HepG2 (cell line): ENCODE results near the gene RBBP8NL. TPM values are rescaled to one million over a fixed set of nuclear protein-coding genes. Genes with fewer than 3 reads are reported as not detected.

Experiments
- DZIP1 ChIP-seq: sonication (generic); formaldehyde crosslinking; IDR thresholded peaks from 2 replicates; pipeline ENCODE4 v1.5.0; 2020; ENCODE audit warnings: mild to moderate bottlenecking, missing genetic modification reagents
- ELF3 ChIP-seq: IDR thresholded peaks from 2 replicates; pipeline ENCODE4 v1.6.1; 2016; ENCODE audit warnings: missing genetic modification reagents, missing compliant biosample characterization
- FOSL1 ChIP-seq: sonication (generic); formaldehyde crosslinking; IDR thresholded peaks from 2 replicates; pipeline ENCODE4 v1.9.0; 2021; ENCODE audit warnings: missing genetic modification reagents, borderline replicate concordance
- GLI4 ChIP-seq: sonication (generic); formaldehyde crosslinking; IDR thresholded peaks from 2 replicates; pipeline ENCODE4 v1.5.1; 2020; ENCODE audit warnings: missing genetic modification reagents, mild to moderate bottlenecking, moderate library complexity, borderline replicate concordance
- HNF4G ChIP-seq, 2 experiments: sonication (generic) in 1 of 2; formaldehyde crosslinking in 1 of 2; IDR thresholded peaks; 2 replicates each; pipeline versions ENCODE4 v1.4.0 to v1.6.1; 2011 to 2020; ENCODE audit warnings: borderline replicate concordance in 2 of 2, low read depth in 2 of 2, mild to moderate bottlenecking in 2 of 2, low read length in 1 of 2, missing genetic modification reagents in 1 of 2, moderate library complexity in 1 of 2
- ISX ChIP-seq: sonication (generic); formaldehyde crosslinking; conservative IDR thresholded peaks from 2 replicates; pipeline ENCODE4 v1.5.0; 2020; ENCODE audit warnings: missing genetic modification reagents
- MTF2 ChIP-seq: sonication (generic); formaldehyde crosslinking; IDR thresholded peaks from 2 replicates; pipeline ENCODE4 v1.5.0; 2020; ENCODE audit warnings: missing genetic modification reagents, borderline replicate concordance
- NR1H2 ChIP-seq: sonication (generic); formaldehyde crosslinking; IDR thresholded peaks from 2 replicates; pipeline ENCODE4 v1.8.1; 2022; ENCODE audit warnings: low read depth, missing genetic modification reagents, borderline replicate concordance
- NRL ChIP-seq: sonication (generic); formaldehyde crosslinking; IDR thresholded peaks from 2 replicates; pipeline ENCODE4 v1.5.0; 2020; ENCODE audit warnings: missing genetic modification reagents, mild to moderate bottlenecking, moderate library complexity, borderline replicate concordance
- RFXANK ChIP-seq: IDR thresholded peaks from 2 replicates; pipeline ENCODE4 v1.6.1; 2016
- THYN1 ChIP-seq: sonication (generic); formaldehyde crosslinking; IDR thresholded peaks from 2 replicates; pipeline ENCODE4 v1.8.1; 2023; ENCODE audit warnings: low read depth, mild to moderate bottlenecking, moderate library complexity, missing genetic modification reagents, borderline replicate concordance
- TRAFD1 ChIP-seq: sonication (generic); formaldehyde crosslinking; IDR thresholded peaks from 2 replicates; pipeline ENCODE4 v1.5.1; 2020; ENCODE audit warnings: missing genetic modification reagents, mild to moderate bottlenecking, borderline replicate concordance
- ZBTB44 ChIP-seq: sonication (generic); formaldehyde crosslinking; IDR thresholded peaks from 2 replicates; pipeline ENCODE4 v1.4.0; 2020; ENCODE audit warnings: missing genetic modification reagents
- ZBTB49 ChIP-seq: sonication (generic); formaldehyde crosslinking; IDR thresholded peaks from 2 replicates; pipeline ENCODE4 v1.4.0; 2020; ENCODE audit warnings: missing genetic modification reagents, borderline replicate concordance
- ZMYM4 ChIP-seq: sonication (generic); formaldehyde crosslinking; IDR thresholded peaks from 2 replicates; pipeline ENCODE4 v1.8.1; 2023; ENCODE audit warnings: mild to moderate bottlenecking, missing genetic modification reagents
- ZNF567 ChIP-seq: sonication (generic); formaldehyde crosslinking; IDR thresholded peaks from 2 replicates; pipeline ENCODE4 v1.8.1; 2023; ENCODE audit warnings: mild to moderate bottlenecking, missing genetic modification reagents, borderline replicate concordance
- ZNF713 ChIP-seq: sonication (generic); formaldehyde crosslinking; IDR thresholded peaks from 2 replicates; pipeline ENCODE4 v1.4.0; 2020; ENCODE audit warnings: mild to moderate bottlenecking, missing genetic modification reagents
- polyA plus RNA-seq, 8 experiments: library from polyadenylated mRNA; depleted of rRNA in 3 of 8; stranded (reverse) in 7 of 8; unstranded in 1 of 8; fragments of >200 nt; fragmentation: Illumina TruSeq in 4 of 8; extraction: Trizol in 4 of 8; gene quantifications; 2 replicates each; pipeline versions ENCODE4 v1.2.1 to v1.2.3, GENCODE V29; 2011 to 2016; ENCODE audit warnings: low read depth in 4 of 8, missing spikeins in 1 of 8, mixed read lengths in 1 of 8; ENCODE audit not compliant: insufficient read depth in 1 of 8
- total RNA-seq, 5 experiments: library from RNA; depleted of rRNA; stranded (reverse); fragments of >200 nt; fragmentation: Illumina TruSeq; extraction: Trizol; gene quantifications; 2 replicates each; pipeline ENCODE4 v1.2.3, GENCODE V29; 2016; ENCODE audit warnings: low read depth in 1 of 5
- TF ChIP-seq, protein P1 (sequence below): IDR thresholded peaks from 2 replicates; pipeline ENCODE4 v1.6.1; 2012; ENCODE audit warnings: inconsistent platforms

RBBP8NL gene
- total and polyA plus RNA-seq, 2 of the 13 experiments (the other 11 are each of a cell fraction or from before 2014, with no cell fraction given), result 0.69 to 0.86 TPM

DNA sequence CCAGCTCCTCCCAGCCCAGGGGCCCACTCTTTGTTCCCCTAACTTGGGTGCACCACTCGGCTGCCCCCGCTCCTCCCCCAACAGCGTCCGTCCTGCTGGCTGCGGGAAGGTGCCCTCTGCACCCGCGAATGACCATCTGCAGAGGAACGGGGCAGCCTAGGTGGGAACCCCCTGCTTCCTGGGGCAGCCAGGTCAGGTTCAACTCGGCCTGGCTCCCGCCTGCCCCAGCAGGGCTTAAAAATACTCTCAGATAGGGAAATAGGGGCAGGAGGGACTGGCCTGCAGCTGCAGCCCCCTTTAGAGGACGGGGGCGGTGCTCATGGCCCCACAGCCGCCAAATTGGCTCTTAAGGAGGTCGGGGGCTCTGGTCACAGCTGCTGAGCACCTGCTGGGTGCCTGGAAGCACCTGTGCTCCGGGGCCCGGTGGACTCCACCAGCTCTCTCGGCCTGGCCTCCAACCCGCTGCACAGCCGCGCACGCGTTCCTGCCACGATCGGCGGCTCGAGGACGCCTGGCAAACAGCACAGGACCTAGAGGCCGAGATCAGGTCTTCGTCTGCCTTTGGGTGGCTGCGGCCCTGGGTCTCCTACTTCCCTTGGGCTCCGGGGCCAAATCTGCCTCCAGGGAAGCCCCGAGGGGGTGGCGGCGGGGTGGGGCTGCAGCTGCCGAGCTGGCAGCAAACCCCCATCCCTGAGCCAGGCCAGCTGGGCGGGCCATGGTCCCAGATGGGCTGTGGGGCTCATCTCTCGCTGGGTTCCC lies 59.5 kb downstream of the RBBP8NL start (continued):
- TF ChIP-seq ZBTB49 (CRISPR knock-in tag) (no peak), HNF4G (IDR thresholded peaks at IDR 0.05; ENCODE audit: borderline replicate concordance, low read depth, low read length) (peak; percentile 2; the same call in 1 of the 2 replicates), HNF4G (CRISPR knock-in tag; IDR thresholded peaks at IDR 0.05; ENCODE audit: borderline replicate concordance, low read depth) (no peak), NR1H2 (no peak; the same call in 1 of the 2 replicates), ZNF567 (CRISPR knock-in tag) (peak; percentile 32; the same call in 1 of the 2 replicates), FOSL1 (CRISPR knock-in tag) (0 out of 2 replicates have a peak, but pooled peaks have one; percentile 4), ZNF713 (CRISPR knock-in tag) (no peak), ELF3 (CRISPR knock-in tag) (peak; percentile 28; the same call in 1 of the 2 replicates), ISX (CRISPR knock-in tag) (0 out of 2 replicates have a peak, but pooled peaks have one; percentile 65), ZBTB44 (CRISPR knock-in tag) (peak; percentile 31; the same call in 1 of the 2 replicates), ZMYM4 (CRISPR knock-in tag) (peak; percentile 63; the same call in 1 of the 2 replicates), NRL (CRISPR knock-in tag) (peak; percentile 86; the same call in 1 of the 2 replicates), GLI4 (CRISPR knock-in tag) (peak; percentile 81), MTF2 (CRISPR knock-in tag) (peak; percentile 31; the same call in 1 of the 2 replicates), DZIP1 (CRISPR knock-in tag) (peak; percentile 81; the same call in 1 of the 2 replicates), TRAFD1 (CRISPR knock-in tag) (peak; percentile 97), RFXANK (0 out of 2 replicates have a peak, but pooled peaks have one; percentile 33), THYN1 (CRISPR knock-in tag) (no peak)
- TF ChIP-seq, protein P1, sequence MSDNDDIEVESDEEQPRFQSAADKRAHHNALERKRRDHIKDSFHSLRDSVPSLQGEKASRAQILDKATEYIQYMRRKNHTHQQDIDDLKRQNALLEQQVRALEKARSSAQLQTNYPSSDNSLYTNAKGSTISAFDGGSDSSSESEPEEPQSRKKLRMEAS, result peak; percentile 95
